ENCODE results near the gene CEP290.

Gene CEP290

GRCh38 chr12:88141774-88142609 is at the start of gene CEP290, which contains the start of gene TMTC3:
TSS of gene CEP290 (minus strand) at chr12:88142088. CDS start at chr12:88141307, 781 bp downstream.
TSS of gene TMTC3 (plus strand) at chr12:88142307. CDS start at chr12:88148316, 6,009 bp downstream.
- DNase-seq, result peak; percentile 87 to 88

GRCh38 chr12:88188180-88188579 is 46.3 kb upstream of the CEP290 start:
- DNase-seq, result no peak

GRCh38 chr12:88187571-88187970 is 45.7 kb upstream of the CEP290 start:
- DNase-seq, result no peak

GRCh38 chr12:88185988-88186387 is 44.1 kb upstream of the CEP290 start:
- DNase-seq, result no peak

GRCh38 chr12:88185279-88185678 is 43.4 kb upstream of the CEP290 start:
- DNase-seq, result no peak

- no peak for DNase-seq
Observed at GRCh38 chr12:88184196-88184595, 42.3 kb upstream of the CEP290 start.

- no peak for DNase-seq
Observed at GRCh38 chr12:88182416-88182815, 40.5 kb upstream of the CEP290 start.

GRCh38 chr12:88181881-88182280 is 40.0 kb upstream of the CEP290 start:
- no peak for DNase-seq

- no peak for DNase-seq
Observed at GRCh38 chr12:88179436-88180014, 37.6 kb upstream of the CEP290 start.

- no peak for DNase-seq
Observed at GRCh38 chr12:88175544-88175943, 33.7 kb upstream of the CEP290 start.

GRCh38 chr12:88172844-88173407 is 31.0 kb upstream of the CEP290 start:
- no peak for DNase-seq

GRCh38 chr12:88167384-88167783 is 25.5 kb upstream of the CEP290 start:
- no peak for DNase-seq

GRCh38 chr12:88166179-88166578 is 24.3 kb upstream of the CEP290 start:
- DNase-seq, result no peak

GRCh38 chr12:88163371-88163770 is 21.5 kb upstream of the CEP290 start:
- no peak for DNase-seq

- no peak for DNase-seq
Observed at GRCh38 chr12:88156075-88156654, 14.3 kb upstream of the CEP290 start.

GRCh38 chr12:88153959-88154358 is 12.1 kb upstream of the CEP290 start:
- DNase-seq, result no peak

- DNase-seq, result no peak
Observed at GRCh38 chr12:88150063-88150462, 8.2 kb upstream of the CEP290 start.

- no peak for DNase-seq
Observed at GRCh38 chr12:88145567-88146505, 3.9 kb upstream of the CEP290 start.

GRCh38 chr12:88144546-88145468 is 2.9 kb upstream of the CEP290 start:
- no peak for DNase-seq

- no peak for DNase-seq
Observed at GRCh38 chr12:88144037-88144436, 2.1 kb upstream of the CEP290 start.

GRCh38 chr12:88142610-88142991 is 713 bp upstream of the CEP290 start:
- DNase-seq, result peak; percentile 10 to 14
